HG03432 (cell line): ENCODE data around the gene CSPG4.
"Not testable (repeated sequence)": the region's sequence is repeated elsewhere in the genome, so short reads cannot be mapped to it uniquely, and the experiment has no call there.

Experiments used
- ATAC-seq: cut with Tn5 transposase; IDR thresholded peaks from one replicate; pipeline ENCODE4 v1.9.1; 2021; ENCODE audit warnings: mild to moderate bottlenecking, moderate library complexity; ENCODE audit not compliant: unreplicated experiment

The CSPG4 gene

DNA sequence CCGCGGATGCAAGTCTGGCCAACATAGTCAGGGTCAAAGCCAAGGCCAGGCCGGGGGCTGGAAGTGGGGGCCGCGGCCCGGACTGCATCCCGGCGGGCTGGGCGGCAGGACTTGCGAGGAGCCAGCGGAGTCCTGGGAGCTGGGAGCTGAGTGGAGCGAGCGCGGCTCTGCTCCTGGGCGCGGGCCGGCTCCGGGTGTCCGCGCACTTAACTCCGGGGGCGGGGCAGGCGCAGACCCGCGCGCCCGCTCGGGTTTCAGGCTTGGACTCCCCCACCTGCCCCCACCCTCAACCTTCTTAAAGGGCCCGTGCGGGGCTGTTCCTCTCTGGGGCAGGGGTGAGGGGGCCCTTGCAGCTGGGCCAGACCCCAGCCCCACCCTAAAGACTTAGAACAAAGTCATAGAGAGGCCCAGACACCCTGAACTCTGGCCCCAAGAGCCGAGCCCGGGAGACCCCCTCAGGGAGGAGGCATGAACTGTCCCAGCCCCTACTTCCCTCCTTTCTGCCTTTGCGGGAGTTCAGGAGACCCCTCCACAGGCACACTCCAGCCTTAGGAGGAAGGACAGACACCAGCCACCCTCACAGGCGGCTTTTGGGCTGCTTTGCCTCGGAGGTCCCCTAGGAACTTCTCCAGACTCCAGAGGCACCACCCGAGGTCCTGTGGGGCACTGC lies at the start of gene CSPG4:
TSS of gene CSPG4 (minus strand) at position 181 of the 670 bp plus-strand sequence. CDS start at position 88, 93 bp downstream.
- no peak for ATAC-seq

- ATAC-seq = not testable (repeated sequence)
These were observed 49.7 kb upstream of the CSPG4 start for GRCh38 chr15:75762357-75762718.

DNA sequence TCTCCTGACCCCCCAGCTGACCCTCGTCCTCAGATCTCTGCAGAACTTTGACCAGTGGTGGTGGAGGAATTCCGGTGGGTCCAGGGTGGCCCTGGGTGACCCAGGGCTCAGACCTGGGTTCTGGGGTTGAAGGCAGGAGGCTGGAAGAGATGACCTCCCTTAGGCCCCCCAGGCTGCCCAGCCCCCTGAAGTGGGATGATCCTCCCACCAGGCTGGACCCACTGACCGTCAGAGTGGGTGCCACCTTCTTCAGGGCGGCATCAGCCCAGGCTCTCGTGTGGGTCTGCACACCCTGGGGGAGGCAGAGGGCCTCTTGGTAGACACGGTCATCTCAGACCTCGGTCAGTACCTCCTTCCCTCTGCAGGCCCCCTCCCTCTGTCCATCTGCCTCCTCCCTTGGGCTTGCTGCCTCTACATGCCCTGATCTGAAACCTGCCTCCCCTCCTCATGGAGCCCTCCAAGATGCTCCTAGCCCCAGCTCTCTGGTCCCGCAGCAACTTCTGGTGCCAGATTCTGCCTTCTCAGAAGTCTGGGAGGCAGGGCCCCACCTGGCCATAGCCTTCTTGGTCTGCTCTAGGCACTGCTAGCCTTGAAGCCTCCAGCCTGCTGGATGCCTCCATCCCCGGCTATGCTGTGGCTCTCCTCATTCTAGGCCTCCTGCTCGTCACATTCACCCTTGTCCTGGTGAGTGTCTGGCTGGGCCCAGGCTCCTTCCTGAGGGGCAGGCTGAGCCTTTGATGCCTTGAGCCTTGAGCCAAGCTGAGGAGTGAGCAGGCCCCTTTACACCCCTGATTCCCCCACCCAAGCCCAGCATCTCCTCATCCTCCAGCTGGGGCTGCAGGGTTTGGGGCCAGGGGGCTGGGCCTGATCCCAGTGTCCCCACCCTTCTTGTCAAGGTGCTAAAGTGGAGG lies 49.1 kb upstream of the CSPG4 start:
- no peak for ATAC-seq

DNA sequence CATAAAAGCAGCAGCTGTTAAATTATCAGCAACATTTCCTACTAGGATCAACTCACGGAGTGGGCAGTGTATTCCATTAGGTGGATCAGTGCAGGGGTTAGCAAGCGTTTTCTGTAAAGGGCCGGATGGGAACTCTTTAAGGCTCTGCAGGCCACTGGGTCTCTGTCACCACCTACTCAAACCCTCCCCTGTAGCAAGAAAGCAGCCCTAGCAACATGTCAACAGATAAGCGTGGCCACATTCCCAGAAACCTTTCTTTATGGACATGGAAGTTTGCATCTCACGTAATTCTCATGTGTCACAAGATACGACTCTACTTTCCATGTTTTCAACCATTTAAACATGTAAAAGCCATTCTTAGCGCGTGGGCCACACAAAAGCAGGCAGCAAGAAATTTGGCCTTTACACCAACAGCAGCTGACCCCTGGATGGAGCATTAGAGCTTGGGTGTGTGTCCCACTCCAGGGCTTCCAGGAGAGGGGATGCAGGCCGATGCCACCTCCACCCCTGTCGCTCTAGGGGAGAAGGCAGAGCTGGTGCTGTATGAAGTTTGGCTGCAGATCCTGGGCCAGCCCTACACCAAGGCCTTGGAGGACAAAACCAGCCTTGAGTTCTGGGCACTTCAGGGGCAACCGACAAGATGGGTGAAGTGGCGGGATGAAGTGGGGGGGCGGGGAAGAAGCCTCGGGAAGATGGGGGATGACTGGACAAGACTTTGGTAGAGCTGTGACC lies 48.2 kb upstream of the CSPG4 start:
- ATAC-seq = no peak

GRCh38 chr15:75760131-75760520 lies 47.5 kb upstream of the CSPG4 start:
- ATAC-seq = not testable (repeated sequence)

- ATAC-seq = no peak
These were observed 46.9 kb upstream of the CSPG4 start for GRCh38 chr15:75759416-75760130.

GRCh38 chr15:75758071-75758872 lies 45.6 kb upstream of the CSPG4 start:
- ATAC-seq = peak; percentile 74

GRCh38 chr15:75754871-75755270 lies 42.2 kb upstream of the CSPG4 start:
- not testable (repeated sequence) for ATAC-seq

DNA sequence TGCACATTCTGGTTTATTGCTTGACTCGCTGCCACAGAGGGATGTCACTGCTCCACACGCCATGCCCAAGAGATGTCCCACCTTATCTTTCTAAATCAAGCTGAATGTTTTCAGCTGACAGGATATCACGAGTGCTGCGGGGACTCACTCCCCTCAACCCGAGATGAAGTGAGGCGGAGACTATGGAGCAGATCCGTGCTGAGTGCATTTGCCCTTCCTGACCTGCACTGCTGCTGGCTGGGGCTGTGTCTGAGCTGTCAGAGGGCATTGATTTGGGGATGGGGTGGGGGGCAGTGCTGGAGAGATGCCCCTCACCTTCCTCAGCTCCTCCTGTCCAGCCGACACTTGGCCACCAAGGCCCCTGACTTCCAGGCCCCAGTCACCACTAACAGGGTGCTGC lies 40.5 kb upstream of the CSPG4 start:
- no peak for ATAC-seq

GRCh38 chr15:75751891-75752290 lies 39.2 kb upstream of the CSPG4 start:
- no peak for ATAC-seq

- ATAC-seq = no peak
These were observed 38.6 kb upstream of the CSPG4 start for GRCh38 chr15:75751116-75751875.

GRCh38 chr15:75750261-75751050 lies 37.8 kb upstream of the CSPG4 start:
- ATAC-seq = no peak

DNA sequence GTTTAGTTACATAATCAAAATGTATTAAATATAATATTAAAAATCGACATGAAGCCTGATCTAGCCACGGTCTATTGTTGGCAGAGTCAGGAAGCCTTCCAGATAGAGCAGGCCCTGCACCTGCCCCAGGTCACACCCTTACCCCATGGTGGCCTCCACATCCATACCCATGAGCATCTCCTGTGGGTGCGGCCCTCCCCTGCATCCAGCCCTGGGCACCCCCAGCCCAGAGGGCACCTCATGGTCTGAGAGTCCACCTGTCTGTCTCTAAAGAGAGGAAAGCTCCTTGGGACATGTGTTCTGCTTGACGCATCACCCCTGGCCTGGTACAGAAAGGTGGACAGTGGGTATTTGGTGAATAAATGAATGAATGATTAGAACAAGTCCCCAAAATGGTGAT lies 37.2 kb upstream of the CSPG4 start:
- no peak for ATAC-seq

- ATAC-seq = not testable (repeated sequence)
These were observed 36.2 kb upstream of the CSPG4 start for GRCh38 chr15:75748882-75749281.

DNA sequence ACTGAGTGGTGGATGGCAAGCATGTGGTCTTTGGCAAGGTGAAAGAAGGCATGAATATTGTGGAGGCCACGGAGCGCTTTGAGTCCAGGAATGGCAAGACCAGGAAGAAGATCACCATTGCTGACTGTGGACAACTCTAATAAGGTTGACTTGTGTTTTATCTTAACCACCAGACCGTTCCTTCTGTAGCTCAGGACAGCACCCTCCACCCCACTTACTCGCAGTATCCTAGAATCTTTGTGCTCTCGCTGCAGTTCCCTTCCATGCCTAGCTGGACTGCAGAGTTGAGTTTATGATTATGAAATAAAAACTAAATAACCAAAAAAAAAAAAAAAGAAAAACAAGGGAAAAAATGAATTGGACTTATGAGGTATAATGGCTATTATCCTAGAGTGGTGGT lies 34.5 kb upstream of the CSPG4 start:
- ATAC-seq = not testable (repeated sequence)

GRCh38 chr15:75745305-75745704 lies 32.7 kb upstream of the CSPG4 start:
- ATAC-seq = no peak

DNA sequence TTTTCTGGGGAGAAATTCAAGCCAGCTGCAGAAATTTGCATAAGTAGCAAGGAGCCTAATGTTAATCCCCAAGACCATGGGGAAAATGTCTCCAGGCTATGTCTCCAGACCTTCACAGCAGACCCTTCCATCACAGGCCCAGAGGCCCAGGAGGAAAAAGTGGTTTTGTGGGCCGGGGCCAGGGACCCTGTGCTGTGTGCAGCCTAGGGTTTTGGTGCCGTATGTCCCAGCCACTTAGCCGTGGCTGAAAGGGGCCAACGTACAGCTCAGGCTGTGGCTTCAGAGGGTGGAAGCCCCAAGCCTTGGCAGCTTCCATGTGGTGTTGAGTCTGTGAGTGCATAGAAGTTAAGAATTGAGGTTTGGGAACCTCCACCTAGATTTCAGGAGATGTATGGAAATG lies 29.7 kb upstream of the CSPG4 start:
- not testable (repeated sequence) for ATAC-seq

- no peak for ATAC-seq
These were observed 27.1 kb upstream of the CSPG4 start for GRCh38 chr15:75739791-75740190.
